Cardiac muscle cell (in vitro differentiated cells and primary cell): ENCODE results near the gene SPEM3. TPM values are rescaled to one million over a fixed set of nuclear protein-coding genes. Genes with fewer than 3 reads are reported as not detected.
"Not testable (repeated sequence)": the region's sequence is repeated elsewhere in the genome, so short reads cannot be mapped to it uniquely, and the experiment has no call there.

Experiments
- DNase-seq, 2 donors: peaks; one replicate each; pipeline versions ENCODE4 v3.0.0 to v3.0.0-alpha.2; 2010 to 2017; ENCODE audit warnings: low read depth in 1 of 2, low spot score in 1 of 2
- H3K27ac ChIP-seq: fragments of 200-600 bp; sonication (generic); 2 replicates; pipeline ENCODE4 v1.5.1; 2016
- H3K27me3 ChIP-seq: fragments of 200-600 bp; sonication (generic); 2 replicates; pipeline ENCODE4 v1.6.0; 2016; ENCODE audit warnings: control low read depth
- H3K36me3 ChIP-seq: fragments of 200-600 bp; sonication (generic); 2 replicates; pipeline ENCODE4 v1.5.1; 2016; ENCODE audit warnings: control low read depth
- H3K4me1 ChIP-seq: fragments of 200-600 bp; sonication (generic); 2 replicates; pipeline ENCODE4 v1.8.1; 2017; ENCODE audit warnings: low read depth, mild to moderate bottlenecking, mixed run types
- H3K4me3 ChIP-seq: fragments of 200-600 bp; sonication (generic); 2 replicates; pipeline ENCODE4 v1.5.1; 2016; ENCODE audit warnings: mild to moderate bottlenecking
- H3K9me3 ChIP-seq: fragments of 200-600 bp; sonication (generic); 2 replicates; pipeline ENCODE4 v1.5.1; 2017; ENCODE audit warnings: low read depth, mild to moderate bottlenecking, control low read depth
- polyA plus RNA-seq: library from polyadenylated mRNA; unstranded; fragments of >200 nt; fragmentation: Nextera tagmentation; extraction: Ambion mirVana; gene quantifications from 2 replicates; pipeline ENCODE4 v1.2.1, GENCODE V29; 2016
- total RNA-seq: library from RNA; depleted of rRNA; stranded (reverse); fragments of >200 nt; gene quantifications from 2 replicates; pipeline ENCODE4 v1.2.3, GENCODE V29; 2016
- TF ChIP-seq, protein P1 (sequence below): IDR thresholded peaks from 2 replicates; pipeline ENCODE4 v1.5.1; 2012; ENCODE audit warnings: low read depth, mild to moderate bottlenecking, low read length

Gene SPEM3
- total and polyA plus RNA-seq, 2 experiments from 2014 or later, result not detected

- H3K9me3 ChIP-seq, result no peaks in the 10 kb centered on the region
- TF ChIP-seq, protein P1, sequence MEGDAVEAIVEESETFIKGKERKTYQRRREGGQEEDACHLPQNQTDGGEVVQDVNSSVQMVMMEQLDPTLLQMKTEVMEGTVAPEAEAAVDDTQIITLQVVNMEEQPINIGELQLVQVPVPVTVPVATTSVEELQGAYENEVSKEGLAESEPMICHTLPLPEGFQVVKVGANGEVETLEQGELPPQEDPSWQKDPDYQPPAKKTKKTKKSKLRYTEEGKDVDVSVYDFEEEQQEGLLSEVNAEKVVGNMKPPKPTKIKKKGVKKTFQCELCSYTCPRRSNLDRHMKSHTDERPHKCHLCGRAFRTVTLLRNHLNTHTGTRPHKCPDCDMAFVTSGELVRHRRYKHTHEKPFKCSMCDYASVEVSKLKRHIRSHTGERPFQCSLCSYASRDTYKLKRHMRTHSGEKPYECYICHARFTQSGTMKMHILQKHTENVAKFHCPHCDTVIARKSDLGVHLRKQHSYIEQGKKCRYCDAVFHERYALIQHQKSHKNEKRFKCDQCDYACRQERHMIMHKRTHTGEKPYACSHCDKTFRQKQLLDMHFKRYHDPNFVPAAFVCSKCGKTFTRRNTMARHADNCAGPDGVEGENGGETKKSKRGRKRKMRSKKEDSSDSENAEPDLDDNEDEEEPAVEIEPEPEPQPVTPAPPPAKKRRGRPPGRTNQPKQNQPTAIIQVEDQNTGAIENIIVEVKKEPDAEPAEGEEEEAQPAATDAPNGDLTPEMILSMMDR, result no peak
- H3K27me3 ChIP-seq, result no peaks in the 10 kb centered on the region
- peaks cover 5% of the 10 kb centered on the region for H3K4me1 ChIP-seq
- peaks cover 3% of the 10 kb centered on the region for H3K36me3 ChIP-seq
- H3K4me3 ChIP-seq, result no peak overlapping the region
- peak overlapping the region; percentile 34 for H3K27ac ChIP-seq
- DNase-seq, result no peak
Measured at GRCh38 chr17:7468804-7469389, 40.2 kb downstream of the SPEM3 start.

GRCh38 chr17:7469843-7470242, 41.2 kb downstream of the SPEM3 start:
- not testable (repeated sequence) for H3K27me3 ChIP-seq, DNase-seq, H3K4me1 ChIP-seq, H3K4me3 ChIP-seq, H3K27ac ChIP-seq, H3K36me3 ChIP-seq, H3K9me3 ChIP-seq

DNA sequence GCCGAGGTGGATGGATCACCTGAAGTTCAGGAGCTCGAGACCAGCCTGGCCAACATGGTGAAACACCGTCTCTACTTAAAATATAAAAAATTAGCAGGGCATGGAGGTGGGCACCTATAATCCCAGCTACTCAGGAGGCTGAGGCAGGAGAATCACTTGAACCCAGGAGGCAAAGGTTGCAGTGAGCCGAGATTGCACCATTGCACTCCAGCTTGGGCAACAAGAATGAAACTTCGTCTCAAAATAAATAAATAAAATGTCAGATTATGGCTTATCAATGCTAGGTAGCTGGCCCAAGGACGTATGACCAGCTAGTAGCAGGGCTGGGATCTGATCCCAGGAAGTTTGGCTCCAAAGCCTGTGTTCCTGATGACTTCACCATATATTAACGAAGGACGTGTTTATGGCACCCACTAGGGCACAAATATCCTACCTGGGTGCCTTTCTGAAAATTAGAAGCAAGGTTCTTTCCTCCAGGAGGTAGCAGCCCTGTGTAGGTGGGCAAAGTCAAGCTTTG, 41.9 kb downstream of the SPEM3 start:
- not testable (repeated sequence) for H3K9me3 ChIP-seq, H3K36me3 ChIP-seq, H3K4me1 ChIP-seq, H3K27me3 ChIP-seq, DNase-seq, H3K27ac ChIP-seq, H3K4me3 ChIP-seq

DNA sequence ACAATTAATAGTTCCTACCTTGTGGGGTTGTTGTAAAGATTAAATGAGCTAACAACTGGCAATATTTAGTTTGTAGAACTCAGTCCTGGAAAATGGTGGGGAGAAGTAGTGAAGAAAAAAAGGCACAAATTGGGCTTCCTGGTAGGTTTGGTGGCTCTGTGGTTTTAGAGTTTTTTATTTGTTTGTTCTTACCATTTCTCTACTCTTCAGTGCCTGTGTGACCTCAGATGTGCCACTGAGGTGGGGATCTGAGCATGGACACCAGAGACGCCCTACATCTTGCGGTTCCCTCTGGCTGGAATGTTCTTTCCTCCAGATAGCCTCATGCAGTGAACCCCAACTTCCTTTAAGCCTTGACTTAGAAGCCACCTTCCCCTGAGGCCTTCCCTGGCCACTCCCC, 43.1 kb downstream of the SPEM3 start:
- Histone ChIP-seq H3K4me3 (no peak overlapping the region), H3K9me3 (no peaks in the 10 kb centered on the region), H3K27me3 (no peaks in the 10 kb centered on the region), H3K4me1 (peaks cover 16% of the 10 kb centered on the region), H3K36me3 (no peaks in the 10 kb centered on the region), H3K27ac (no peak overlapping the region)
- TF ChIP-seq, protein P1, result no peak
- DNase-seq, result no peak

- not testable (repeated sequence) for DNase-seq, H3K27ac ChIP-seq, H3K27me3 ChIP-seq, H3K36me3 ChIP-seq, H3K9me3 ChIP-seq, H3K4me3 ChIP-seq
- peaks cover 25% of the 10 kb centered on the region for H3K4me1 ChIP-seq
Measured at GRCh38 chr17:7474767-7475166, 46.1 kb downstream of the SPEM3 start.

- TF ChIP-seq, protein P1, result no peak
- Histone ChIP-seq H3K4me1 (peaks cover 30% of the 10 kb centered on the region), H3K4me3 (no peak overlapping the region), H3K27me3 (no peaks in the 10 kb centered on the region), H3K36me3 (no peaks in the 10 kb centered on the region), H3K27ac (peak overlapping the region; percentile 95), H3K9me3 (no peaks in the 10 kb centered on the region)
- DNase-seq, result no peak
Measured at GRCh38 chr17:7475764-7476422, 47.2 kb downstream of the SPEM3 start.

- H3K4me3 ChIP-seq, result no peak overlapping the region
- H3K27me3 ChIP-seq, result no peaks in the 10 kb centered on the region
- TF ChIP-seq, protein P1, result no peak
- no peaks in the 10 kb centered on the region for H3K36me3 ChIP-seq
- DNase-seq, result no peak
- H3K4me1 ChIP-seq, result peaks cover 33% of the 10 kb centered on the region
- H3K9me3 ChIP-seq, result no peaks in the 10 kb centered on the region
- H3K27ac ChIP-seq, result peak overlapping the region; percentile 95
Measured at GRCh38 chr17:7476494-7476893, 47.8 kb downstream of the SPEM3 start.
